ENCODE results near the gene ADSL. TPM values are rescaled to one million over a fixed set of nuclear protein-coding genes. Genes with fewer than 3 reads are reported as not detected.

ADSL gene
- total RNA-seq, 4 donors from 2014 or later: 81.0 to 101 (median 87.2) TPM

DNA sequence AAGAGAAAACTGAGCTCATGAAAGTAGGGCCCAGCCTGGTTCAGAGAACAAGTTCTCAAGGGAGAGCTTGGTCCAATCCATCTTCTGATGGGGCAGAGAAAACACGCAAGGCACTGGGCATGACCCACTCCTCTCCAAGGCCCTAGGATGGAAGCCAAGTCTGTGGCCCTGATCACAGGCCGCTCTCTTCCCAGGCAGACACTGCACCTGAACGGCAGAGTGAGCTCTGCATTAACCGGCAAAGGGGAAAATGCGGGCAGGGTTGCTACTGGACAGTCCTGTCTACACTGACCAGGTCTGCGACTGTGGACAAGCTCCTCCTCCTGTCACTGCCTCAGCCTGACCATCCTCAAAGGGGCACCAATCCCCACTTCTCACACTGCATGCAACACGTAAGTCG lies 73.4 kb downstream of the ADSL start:
- Histone ChIP-seq H3K36me3 (peaks cover 0 to 88% of the 10 kb centered on the region in 2 donors), H3K27ac (no peak overlapping the region), H3K4me1 (peaks cover 0 to 22% (median 5%) of the 10 kb centered on the region in 3 donors), H3K9me3 (no peaks in the 10 kb centered on the region), H3K27me3 (no peaks in the 10 kb centered on the region), H3K4me3 (no peak overlapping the region)
- TF ChIP-seq EP300 (IDR thresholded peaks at IDR 0.05): no peak
- no peak for TF ChIP-seq POLR2A (IDR thresholded peaks at IDR 0.05)
- no peak for TF ChIP-seq CTCF (IDR thresholded peaks at IDR 0.05)
- TF ChIP-seq POLR2AphosphoS5 (IDR thresholded peaks at IDR 0.05): no peak
- WGBS, 2 donors (ENCODE audit: low coverage in 1 of 2): 93% methylated on average over 2 of the region's 8 CpGs; no CpG with 5 or more reads in 1 of the 2 donors
- ATAC-seq: no peak

GRCh38 chr22:40420341-40421081 lies 74.2 kb downstream of the ADSL start:
- Histone ChIP-seq H3K4me3 (no peak overlapping the region), H3K9me3 (no peaks in the 10 kb centered on the region), H3K27ac (no peak overlapping the region), H3K36me3 (peaks cover 0 to 96% of the 10 kb centered on the region in 2 donors), H3K4me1 (peaks cover 0 to 20% (median 0%) of the 10 kb centered on the region in 3 donors), H3K27me3 (no peaks in the 10 kb centered on the region)
- WGBS, 2 donors (ENCODE audit: low coverage in 1 of 2): 100% methylated on average over 2 of the region's 18 CpGs; no CpG with 5 or more reads in 1 of the 2 donors
- no peak for ATAC-seq
- no peak for TF ChIP-seq EP300 (IDR thresholded peaks at IDR 0.05)
- no peak for TF ChIP-seq POLR2AphosphoS5 (IDR thresholded peaks at IDR 0.05)

DNA sequence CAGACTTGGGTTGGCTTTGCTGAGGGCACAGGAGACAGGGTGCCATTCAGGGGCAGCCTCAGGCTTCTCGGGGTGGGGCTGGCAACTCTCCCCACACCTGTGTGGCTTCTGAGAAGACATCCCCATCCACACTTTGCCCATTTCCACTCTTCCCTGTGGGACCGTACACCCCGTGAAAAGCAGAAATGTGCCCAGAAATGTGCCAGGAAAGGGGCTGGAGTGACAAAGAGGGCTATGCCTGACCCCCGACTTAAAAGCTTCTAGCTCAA lies 74.7 kb downstream of the ADSL start:
- ATAC-seq: no peak
- H3K9me3 ChIP-seq: no peaks in the 10 kb centered on the region
- H3K27ac ChIP-seq: no peak overlapping the region
- no peak for TF ChIP-seq EP300 (IDR thresholded peaks at IDR 0.05)
- no peaks in the 10 kb centered on the region for H3K27me3 ChIP-seq
- WGBS, 2 donors (ENCODE audit: low coverage in 1 of 2): 90 to 100% methylated on average over 2 to 3 of the region's 4 CpGs
- H3K4me3 ChIP-seq: no peak overlapping the region
- H3K36me3 ChIP-seq: peaks cover 0 to 100% of the 10 kb centered on the region in 2 donors
- peaks cover 0 to 20% (median 0%) of the 10 kb centered on the region in 3 donors for H3K4me1 ChIP-seq

- no peak for ATAC-seq
- Histone ChIP-seq H3K27ac (no peak overlapping the region), H3K4me1 (peaks cover 0 to 27% (median 0%) of the 10 kb centered on the region in 3 donors), H3K4me3 (no peak overlapping the region), H3K9me3 (no peaks in the 10 kb centered on the region), H3K36me3 (peaks cover 0 to 100% of the 10 kb centered on the region in 2 donors), H3K27me3 (no peaks in the 10 kb centered on the region)
- 100% methylated on average over 1 of the region's 1 CpG for WGBS, 2 donors (ENCODE audit: low coverage in 1 of 2)
- TF ChIP-seq CTCF (IDR thresholded peaks at IDR 0.05) (no peak), POLR2A (IDR thresholded peaks at IDR 0.05) (no peak), POLR2AphosphoS5 (IDR thresholded peaks at IDR 0.05) (no peak), EP300 (IDR thresholded peaks at IDR 0.05) (no peak)
These were observed 75.6 kb downstream of the ADSL start for GRCh38 chr22:40421941-40422340.

DNA sequence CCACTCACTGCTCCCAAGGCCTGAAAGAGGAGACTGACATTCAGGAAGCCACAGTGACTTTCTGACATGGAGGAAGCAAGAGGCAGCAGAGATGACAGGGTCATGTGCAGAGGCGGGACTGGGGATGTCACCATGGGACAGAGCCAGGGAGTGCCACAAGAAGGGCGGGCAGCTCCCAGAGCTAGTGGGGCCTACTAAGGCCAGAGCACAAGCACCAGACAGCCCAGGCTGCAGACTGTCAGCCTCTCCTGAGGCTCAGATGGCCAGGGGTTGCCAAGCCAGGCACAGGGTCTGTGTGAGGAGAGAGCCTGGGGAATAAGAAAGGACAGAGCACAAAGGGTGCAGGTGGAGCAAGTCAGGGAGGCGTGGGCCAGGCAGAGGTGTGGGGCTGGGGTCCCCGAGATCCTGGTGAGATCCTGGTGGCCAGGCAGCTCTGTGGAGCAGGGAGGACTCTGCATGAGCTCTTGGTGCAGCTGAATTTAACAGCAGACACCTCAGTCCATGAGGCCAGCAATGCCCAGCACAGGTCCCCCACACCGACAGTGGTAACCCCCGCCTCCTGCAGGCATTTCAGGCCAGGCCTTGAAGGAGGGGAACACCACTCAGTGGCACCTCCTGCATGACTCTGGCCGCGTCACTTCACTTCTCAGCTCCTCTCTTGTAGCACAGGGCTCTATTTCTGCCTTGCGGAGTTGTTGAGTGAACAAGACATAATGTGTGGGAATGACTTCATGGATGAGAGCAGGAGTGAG lies 76.4 kb downstream of the ADSL start:
- ATAC-seq: no peak
- 80 to 82% methylated on average over 1 to 2 of the region's 9 CpGs for WGBS, 2 donors (ENCODE audit: low coverage in 1 of 2)
- H3K27me3 ChIP-seq: no peaks in the 10 kb centered on the region
- H3K4me3 ChIP-seq: no peak overlapping the region
- no peak overlapping the region for H3K27ac ChIP-seq
- peaks cover 0 to 99% of the 10 kb centered on the region in 2 donors for H3K36me3 ChIP-seq
- peaks cover 0 to 28% (median 0%) of the 10 kb centered on the region in 3 donors for H3K4me1 ChIP-seq
- no peak for TF ChIP-seq EP300 (IDR thresholded peaks at IDR 0.05)
- TF ChIP-seq POLR2AphosphoS5 (IDR thresholded peaks at IDR 0.05): no peak
- no peak for TF ChIP-seq POLR2A (IDR thresholded peaks at IDR 0.05)
- no peak for TF ChIP-seq CTCF (IDR thresholded peaks at IDR 0.05)
- H3K9me3 ChIP-seq: no peaks in the 10 kb centered on the region
